Measurements from ENCODE around the gene BAX.

- no peak for TF ChIP-seq CTCF (IDR thresholded peaks at IDR 0.05; ENCODE audit: low read depth, low read length)
- TF ChIP-seq MYC (IDR thresholded peaks at IDR 0.05; ENCODE audit: low read depth, low read length) = no peak
- TF ChIP-seq MAX (IDR thresholded peaks at IDR 0.05; ENCODE audit: low read depth, low read length) = no peak
- TF ChIP-seq POLR2A (IDR thresholded peaks at IDR 0.05; ENCODE audit: extremely low read depth, insufficient read length) = no peak
Measured at GRCh38 chr19:48953990-48954594, 583 bp upstream of the BAX start.
